ENCODE data around the gene MADCAM1.

Gene MADCAM1

GRCh38 chr19:488505-489417 is 7.5 kb upstream of the MADCAM1 start:
- peak; percentile 96 for DNase-seq

GRCh38 chr19:489418-490196 is 6.7 kb upstream of the MADCAM1 start:
- no peak for DNase-seq

- peak; percentile 20 for DNase-seq
Measured at GRCh38 chr19:491146-491741, 5.0 kb upstream of the MADCAM1 start.

DNA sequence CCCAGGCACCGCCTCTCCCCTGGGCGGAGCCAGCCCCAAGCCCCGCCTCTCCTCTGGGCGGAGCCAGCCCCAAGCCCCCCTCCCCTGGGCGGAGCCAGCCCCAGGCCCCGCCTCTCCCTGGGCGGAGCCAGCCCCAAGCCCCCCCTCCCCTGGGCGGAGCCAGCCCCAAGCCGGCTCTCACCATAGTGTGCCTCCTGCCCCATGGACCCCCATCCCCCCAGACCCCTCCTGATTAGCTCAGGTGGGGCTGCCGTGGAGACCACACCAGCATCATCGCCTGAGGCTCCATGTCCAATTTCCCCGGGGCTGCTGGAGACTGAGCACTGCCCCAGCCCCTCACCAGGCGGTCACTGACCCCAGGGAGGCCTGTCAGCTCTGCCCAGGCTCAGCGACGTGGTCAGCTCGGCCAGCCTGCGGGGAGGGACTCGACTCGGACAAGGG is 4.2 kb upstream of the MADCAM1 start:
- DNase-seq, result peak; percentile 42

GRCh38 chr19:493391-494170 is 2.7 kb upstream of the MADCAM1 start:
- no peak for DNase-seq

GRCh38 chr19:494171-495080 is 1.9 kb upstream of the MADCAM1 start:
- DNase-seq, result no peak

DNA sequence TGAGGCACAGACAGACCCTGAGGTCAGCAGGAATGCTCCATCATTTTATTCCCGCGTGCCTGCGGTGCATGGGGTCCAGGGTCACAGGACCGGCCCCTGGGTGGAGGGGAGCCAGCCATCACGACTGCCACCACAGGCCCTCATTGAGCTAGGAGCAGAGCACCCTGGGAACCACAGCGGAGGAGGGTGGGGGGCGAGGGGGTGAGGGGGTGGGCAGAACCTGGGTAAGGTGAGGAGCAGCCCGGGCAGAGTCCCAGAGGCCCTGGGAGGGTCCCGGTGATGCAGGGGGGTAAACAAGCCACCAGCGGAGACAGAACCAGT is 1.2 kb upstream of the MADCAM1 start:
- DNase-seq, result no peak

DNA sequence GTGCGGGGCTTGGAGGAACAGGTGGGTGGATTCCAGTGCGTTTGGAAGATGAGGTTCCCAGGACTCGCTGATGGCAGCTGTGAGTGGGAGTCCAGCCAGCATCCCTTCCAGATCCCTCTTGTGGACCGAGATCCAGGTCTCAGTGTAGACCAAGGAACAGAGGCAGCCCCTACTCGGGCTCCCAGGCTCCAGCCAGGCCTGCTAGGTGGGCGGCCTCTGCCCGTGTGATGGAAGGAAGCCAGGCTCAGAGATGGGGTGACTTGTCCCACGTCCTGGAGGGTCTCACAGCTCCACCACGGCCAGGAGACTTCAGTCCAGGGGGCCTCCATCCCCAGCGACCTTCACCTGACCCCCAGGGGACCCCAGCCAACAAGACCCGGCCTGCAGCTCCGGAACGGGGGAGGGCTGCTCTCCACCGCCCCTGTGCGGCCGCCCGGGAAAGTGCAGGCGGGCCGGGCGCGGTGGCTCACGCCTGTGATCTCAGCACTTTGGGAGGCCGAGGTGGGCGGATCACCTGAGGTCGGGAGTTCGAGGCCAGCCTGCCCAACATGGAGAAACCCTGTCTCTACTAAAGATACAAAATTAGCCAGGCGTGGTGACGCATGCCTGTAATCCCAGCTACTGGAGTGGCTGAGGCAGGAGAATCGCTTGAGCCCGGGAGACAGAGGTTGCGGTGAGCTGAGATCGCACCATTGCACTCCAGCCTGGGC is 729 bp upstream of the MADCAM1 start:
- DNase-seq, result peak; percentile 64

- DNase-seq, result no peak
Measured at GRCh38 chr19:496986-497385, 700 bp downstream of the MADCAM1 start.

- no peak for DNase-seq
Measured at GRCh38 chr19:497491-497868, 1.2 kb downstream of the MADCAM1 start.

DNA sequence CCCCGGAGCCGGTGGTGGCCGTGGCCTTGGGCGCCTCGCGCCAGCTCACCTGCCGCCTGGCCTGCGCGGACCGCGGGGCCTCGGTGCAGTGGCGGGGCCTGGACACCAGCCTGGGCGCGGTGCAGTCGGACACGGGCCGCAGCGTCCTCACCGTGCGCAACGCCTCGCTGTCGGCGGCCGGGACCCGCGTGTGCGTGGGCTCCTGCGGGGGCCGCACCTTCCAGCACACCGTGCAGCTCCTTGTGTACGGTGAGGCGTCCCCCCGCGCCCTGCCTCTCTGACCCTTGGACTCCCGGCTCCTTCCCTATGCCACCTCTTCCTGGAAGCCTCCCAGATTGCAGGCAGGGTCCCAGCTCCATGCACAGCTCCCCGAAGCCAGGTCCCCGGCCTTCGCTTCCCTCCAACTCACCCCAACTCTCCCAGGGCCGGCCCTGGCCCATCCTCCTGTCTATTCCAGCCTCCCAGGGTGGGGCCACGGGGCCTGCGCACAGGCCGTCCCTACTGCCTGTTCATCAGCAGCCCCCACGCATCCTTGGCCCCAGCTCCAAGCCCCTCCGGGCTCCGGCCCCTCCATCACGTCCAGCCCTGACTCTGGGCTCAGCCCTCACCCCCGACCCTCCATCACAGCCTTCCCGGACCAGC is 1.7 kb downstream of the MADCAM1 start:
- no peak for DNase-seq

DNA sequence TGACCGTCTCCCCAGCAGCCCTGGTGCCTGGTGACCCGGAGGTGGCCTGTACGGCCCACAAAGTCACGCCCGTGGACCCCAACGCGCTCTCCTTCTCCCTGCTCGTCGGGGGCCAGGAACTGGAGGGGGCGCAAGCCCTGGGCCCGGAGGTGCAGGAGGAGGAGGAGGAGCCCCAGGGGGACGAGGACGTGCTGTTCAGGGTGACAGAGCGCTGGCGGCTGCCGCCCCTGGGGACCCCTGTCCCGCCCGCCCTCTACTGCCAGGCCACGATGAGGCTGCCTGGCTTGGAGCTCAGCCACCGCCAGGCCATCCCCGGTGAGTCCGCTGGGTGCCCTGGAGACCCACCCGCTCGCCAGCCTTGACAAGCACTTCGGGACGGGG is 2.2 kb downstream of the MADCAM1 start:
- no peak for DNase-seq

GRCh38 chr19:498977-499623 is 2.8 kb downstream of the MADCAM1 start:
- no peak for DNase-seq

DNA sequence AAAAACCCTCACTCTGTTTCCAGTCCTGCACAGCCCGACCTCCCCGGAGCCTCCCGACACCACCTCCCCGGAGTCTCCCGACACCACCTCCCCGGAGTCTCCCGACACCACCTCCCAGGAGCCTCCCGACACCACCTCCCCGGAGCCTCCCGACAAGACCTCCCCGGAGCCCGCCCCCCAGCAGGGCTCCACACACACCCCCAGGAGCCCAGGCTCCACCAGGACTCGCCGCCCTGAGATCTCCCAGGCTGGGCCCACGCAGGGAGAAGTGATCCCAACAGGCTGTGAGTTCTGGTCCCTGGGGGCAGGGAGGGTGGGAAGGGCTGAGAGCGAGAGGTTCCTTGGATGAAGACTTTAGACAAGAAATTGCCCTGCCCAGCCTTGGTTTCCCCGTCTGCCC is 5.4 kb downstream of the MADCAM1 start:
- no peak for DNase-seq

DNA sequence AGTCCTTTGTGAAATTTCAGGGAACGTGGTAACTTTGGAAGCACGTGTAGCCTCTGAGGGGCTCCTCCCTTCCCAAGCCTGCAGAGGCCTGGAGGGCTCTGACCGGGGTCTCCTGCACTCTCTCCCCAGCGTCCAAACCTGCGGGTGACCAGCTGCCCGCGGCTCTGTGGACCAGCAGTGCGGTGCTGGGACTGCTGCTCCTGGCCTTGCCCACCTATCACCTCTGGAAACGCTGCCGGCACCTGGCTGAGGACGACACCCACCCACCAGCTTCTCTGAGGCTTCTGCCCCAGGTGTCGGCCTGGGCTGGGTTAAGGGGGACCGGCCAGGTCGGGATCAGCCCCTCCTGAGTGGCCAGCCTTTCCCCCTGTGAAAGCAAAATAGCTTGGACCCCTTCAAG is 8.3 kb downstream of the MADCAM1 start:
- DNase-seq, result no peak

DNA sequence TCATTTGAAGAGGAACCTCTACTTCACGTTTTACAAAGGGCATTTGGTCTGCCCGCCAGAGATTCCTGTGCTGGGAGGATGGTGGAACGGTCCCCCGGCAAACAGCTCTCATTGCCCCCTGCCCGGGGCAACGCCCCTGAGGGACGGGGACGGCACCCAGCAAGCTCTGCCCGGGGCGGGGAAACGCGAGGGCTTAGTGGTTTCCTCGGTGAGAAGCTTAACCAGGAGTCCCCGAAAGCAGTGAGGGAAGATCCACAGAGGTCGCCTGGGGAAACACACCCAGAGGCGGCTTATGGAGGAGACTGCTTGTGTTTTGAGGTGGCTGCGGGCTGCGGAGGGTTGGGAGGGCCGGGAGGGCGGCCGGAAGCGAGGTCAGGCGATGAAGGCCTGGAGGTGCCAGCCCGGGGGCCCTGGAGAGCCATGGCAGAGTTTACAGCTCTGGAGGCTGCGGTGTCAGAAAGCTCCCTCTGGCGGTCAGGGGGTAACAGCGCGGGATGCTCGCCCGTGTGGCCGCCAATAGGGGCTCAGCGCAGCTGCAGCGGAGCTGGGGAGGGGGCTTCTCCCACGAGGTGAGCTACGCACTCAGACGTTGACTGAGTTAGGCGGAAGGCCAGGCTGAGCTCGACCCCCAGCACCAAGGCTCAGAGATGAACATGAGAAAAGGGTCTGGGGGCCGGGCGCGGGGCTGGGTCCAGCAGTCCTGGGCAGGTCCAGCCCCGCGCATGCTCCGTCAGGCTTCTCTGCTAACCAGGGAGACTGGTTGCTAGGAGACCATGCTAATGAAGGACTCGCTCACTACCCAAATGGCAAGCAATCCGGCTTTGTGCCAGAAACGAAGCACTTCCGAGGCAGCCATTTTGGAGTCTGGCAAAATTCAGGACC is 10.4 kb downstream of the MADCAM1 start:
- peak; percentile 98 for DNase-seq

- peak; percentile 88 for DNase-seq
Measured at GRCh38 chr19:507286-508203, 11.3 kb downstream of the MADCAM1 start, which contains the start of gene TPGS1. TPGS1 (plus strand) TSS chr19:507497; CDS start chr19:507507, 10 bp downstream.
